Upper lobe of left lung (tissue), 6 donors: ENCODE results near the gene TTC7B. TPM values are rescaled to one million over a fixed set of nuclear protein-coding genes. Genes with fewer than 3 reads are reported as not detected.
A peak's percentile ranks its signal among the peaks of the same experiment; 100 is the strongest.

Experiments
- ATAC-seq, 2 donors: fragments of 200-7000 bp; cut with Tn5 transposase; one replicate each; pipeline ENCODE4 v1.9.1; 2022; ENCODE audit warnings: mild to moderate bottlenecking in 2 of 2, moderate library complexity in 2 of 2; ENCODE audit not compliant: low FRiP score in 2 of 2
- DNase-seq, 2 donors: peaks; one replicate each; pipeline ENCODE4 v3.0.0-alpha.2; 2019 to 2020
- H3K27ac ChIP-seq, 4 donors: fragments of 200-600 bp; sonication (generic); one replicate each; pipeline ENCODE4 v1.5.1; 2016 to 2019
- H3K27me3 ChIP-seq, 4 donors: fragments of 200-600 bp; sonication (generic); one replicate each; pipeline ENCODE4 v1.5.1; 2017 to 2019
- H3K36me3 ChIP-seq, 4 donors: fragments of 200-600 bp; sonication (generic); one replicate each; pipeline ENCODE4 v1.5.1; 2016 to 2019
- H3K4me1 ChIP-seq, 4 donors: fragments of 200-600 bp; sonication (generic); one replicate each; pipeline ENCODE4 v1.5.1; 2018 to 2019
- H3K4me3 ChIP-seq, 4 donors: fragments of 200-600 bp; sonication (generic); one replicate each; pipeline ENCODE4 v1.5.1; 2017 to 2019; ENCODE audit warnings: mild to moderate bottlenecking in 2 of 4, moderate library complexity in 1 of 4
- H3K9me3 ChIP-seq, 4 donors: fragments of 200-600 bp; sonication (generic); one replicate each; pipeline ENCODE4 v1.5.1; 2018 to 2019
- CTCF ChIP-seq, 6 experiments: fragments of 450-650 bp in 4 of 6; fragments of 200-600 bp in 2 of 6; sonication (generic) in 2 of 6; IDR thresholded peaks; one replicate each; pipeline ENCODE4 v1.5.1; 2016 to 2019; ENCODE audit warnings: antibody characterized with exemption in 6 of 6
- EP300 ChIP-seq, 4 donors: sonication (generic); formaldehyde crosslinking; IDR thresholded peaks; one replicate each; pipeline ENCODE4 v1.5.1; 2017; ENCODE audit warnings: antibody characterized with exemption in 4 of 4, control low read depth in 2 of 4
- POLR2A ChIP-seq, 4 donors: fragments of 450-650 bp; IDR thresholded peaks; one replicate each; pipeline ENCODE4 v1.5.1; 2016 to 2017; ENCODE audit warnings: antibody characterized with exemption in 4 of 4, mild to moderate bottlenecking in 2 of 4
- POLR2AphosphoS5 ChIP-seq, 2 donors: sonication (generic); formaldehyde crosslinking; IDR thresholded peaks; one replicate each; pipeline ENCODE4 v1.5.1; 2017; ENCODE audit warnings: antibody characterized with exemption in 2 of 2
- WGBS, 2 donors: methylation state at CpG; one replicate each; pipeline ENCODE4 v1.1.5; 2017 to 2018; 5-methylcytosine and 5-hydroxymethylcytosine counted together
- total RNA-seq, 6 donors: library from RNA; depleted of rRNA in 4 of 6; stranded (reverse); fragments of >200 nt in 4 of 6; gene quantifications; one replicate each; pipeline versions ENCODE4 v1.1.0 to v1.2.1, GENCODE V29; 2016 to 2021
- donor health status: DM: no; HTN: no; CAD: no; lungs with moderate emphysema.
- donor health status: DM: no; HTN: yes; CAD: no; lungs with severe emphysema.

Gene TTC7B
- total RNA-seq, 6 donors from 2014 or later, result 13.5 to 87.3 (median 37.5) TPM

GRCh38 chr14:90654831-90655276 lies 161.4 kb downstream of the TTC7B start:
- Histone ChIP-seq H3K27ac (no peak overlapping the region), H3K4me1 (peaks cover 0 to 7% (median 2%) of the 10 kb centered on the region in 4 donors), H3K36me3 (peaks cover 0 to 33% (median 2%) of the 10 kb centered on the region in 4 donors), H3K4me3 (no peak overlapping the region), H3K9me3 (no peaks in the 10 kb centered on the region), H3K27me3 (no peaks in the 10 kb centered on the region)
- TF ChIP-seq CTCF (IDR thresholded peaks at IDR 0.05), result no peak
- no peak for TF ChIP-seq POLR2A (IDR thresholded peaks at IDR 0.05)
- TF ChIP-seq EP300 (IDR thresholded peaks at IDR 0.05), result no peak
- no peak for TF ChIP-seq POLR2AphosphoS5 (IDR thresholded peaks at IDR 0.05)
- no peak for ATAC-seq
- peak in 1 of 2 donors; percentile 28 for DNase-seq
- 60 to 77% methylated on average over 8 of the region's 8 CpGs for WGBS, 2 donors

GRCh38 chr14:90652626-90653025 lies 163.6 kb downstream of the TTC7B start:
- Histone ChIP-seq H3K27me3 (no peaks in the 10 kb centered on the region), H3K4me3 (no peak overlapping the region), H3K4me1 (peaks cover 0 to 11% (median 2%) of the 10 kb centered on the region in 4 donors), H3K27ac (no peak overlapping the region), H3K9me3 (no peaks in the 10 kb centered on the region), H3K36me3 (peaks cover 0 to 23% (median 2%) of the 10 kb centered on the region in 4 donors)
- TF ChIP-seq CTCF (IDR thresholded peaks at IDR 0.05), result no peak
- no peak for TF ChIP-seq POLR2AphosphoS5 (IDR thresholded peaks at IDR 0.05)
- no peak for TF ChIP-seq POLR2A (IDR thresholded peaks at IDR 0.05)
- TF ChIP-seq EP300 (IDR thresholded peaks at IDR 0.05), result no peak
- ATAC-seq (no peak), DNase-seq (no peak)
- WGBS, 2 donors, result 90 to 91% methylated on average over 6 of the region's 6 CpGs

- DNase-seq (no peak), ATAC-seq (no peak)
- Histone ChIP-seq H3K27me3 (no peaks in the 10 kb centered on the region), H3K9me3 (no peaks in the 10 kb centered on the region), H3K27ac (no peak overlapping the region), H3K4me3 (no peak overlapping the region), H3K36me3 (peaks cover 0 to 18% (median 2%) of the 10 kb centered on the region in 4 donors), H3K4me1 (peaks cover 0 to 11% (median 2%) of the 10 kb centered on the region in 4 donors)
- TF ChIP-seq EP300 (IDR thresholded peaks at IDR 0.05) (no peak), POLR2A (IDR thresholded peaks at IDR 0.05) (no peak), POLR2AphosphoS5 (IDR thresholded peaks at IDR 0.05) (no peak)
- WGBS, 2 donors, result 73 to 78% methylated on average over 9 of the region's 9 CpGs
These were observed 164.2 kb downstream of the TTC7B start for GRCh38 chr14:90651976-90652560.

- Histone ChIP-seq H3K27ac (no peak overlapping the region), H3K36me3 (peaks cover 0 to 20% (median 2%) of the 10 kb centered on the region in 4 donors), H3K9me3 (no peaks in the 10 kb centered on the region), H3K27me3 (no peaks in the 10 kb centered on the region), H3K4me1 (peaks cover 0 to 11% (median 2%) of the 10 kb centered on the region in 4 donors), H3K4me3 (no peak overlapping the region)
- ATAC-seq (no peak), DNase-seq (no peak)
- WGBS, 2 donors, result 74 to 85% methylated on average over 5 of the region's 5 CpGs
- no peak for TF ChIP-seq POLR2AphosphoS5 (IDR thresholded peaks at IDR 0.05)
- no peak for TF ChIP-seq EP300 (IDR thresholded peaks at IDR 0.05)
- TF ChIP-seq POLR2A (IDR thresholded peaks at IDR 0.05), result no peak
- no peak for TF ChIP-seq CTCF (IDR thresholded peaks at IDR 0.05)
These were observed 164.9 kb downstream of the TTC7B start for GRCh38 chr14:90651271-90651804.

- DNase-seq, result no peak
- H3K9me3 ChIP-seq, result no peaks in the 10 kb centered on the region
- TF ChIP-seq POLR2AphosphoS5 (IDR thresholded peaks at IDR 0.05), result no peak
- no peak for TF ChIP-seq POLR2A (IDR thresholded peaks at IDR 0.05)
- TF ChIP-seq EP300 (IDR thresholded peaks at IDR 0.05), result no peak
- TF ChIP-seq CTCF (IDR thresholded peaks at IDR 0.05), result no peak
- WGBS, 2 donors, result 78 to 90% methylated on average over 3 of the region's 3 CpGs
- H3K4me1 ChIP-seq, result peaks cover 10 to 20% (median 15%) of the 10 kb centered on the region in 4 donors
- no peak for ATAC-seq
- H3K27me3 ChIP-seq, result no peaks in the 10 kb centered on the region
- H3K27ac ChIP-seq, result no peak overlapping the region
- peaks cover 0 to 26% (median 2%) of the 10 kb centered on the region in 4 donors for H3K36me3 ChIP-seq
- H3K4me3 ChIP-seq, result no peak overlapping the region
These were observed 166.6 kb downstream of the TTC7B start for GRCh38 chr14:90649557-90650135.
